HEK293 (cell line): Measurements from ENCODE around the gene CYP26B1.

Experiments used
- CTCF ChIA-PET: fragments of 350-600 bp; formaldehyde crosslinking; extraction: SDS; loops from one replicate; lab custom pipeline; 2021; ENCODE audit warnings: antibody characterized with exemption; lab: Yijun Ruan, JAX
- POLR2A ChIA-PET: fragments of 300-600 bp; formaldehyde crosslinking; extraction: SDS; loops from one replicate; lab custom pipeline; 2020; ENCODE audit warnings: antibody characterized with exemption, inconsistent platforms; lab: Yijun Ruan, JAX
- H3K27ac ChIP-seq: fragments of 200-500 bp; sonication (Bioruptor generic); 2 replicates; pipeline ENCODE4 v1.5.1; 2014; ENCODE audit warnings: low read depth, low read length, control low read depth, inconsistent platforms; ENCODE audit errors: extremely low read depth
- H3K36me3 ChIP-seq, 2 experiments: fragments of 200-500 bp in 1 of 2; sonication (Bioruptor generic) in 1 of 2; 1 replicate in 1 of 2; 2 replicates in 1 of 2; pipeline ENCODE4 v1.5.1; 2014 to 2017; ENCODE audit warnings: inconsistent platforms in 2 of 2, low read length in 2 of 2; ENCODE audit not compliant: control insufficient read depth in 2 of 2, insufficient read depth in 1 of 2
- H3K4me1 ChIP-seq: fragments of 200-500 bp; sonication (Bioruptor generic); 2 replicates; pipeline ENCODE4 v1.5.1; 2014; ENCODE audit warnings: mild to moderate bottlenecking, low read length, inconsistent platforms; ENCODE audit not compliant: control insufficient read depth, insufficient read depth
- H3K4me3 ChIP-seq: 2 replicates; pipeline ENCODE4 v1.5.1; 2011; ENCODE audit warnings: low read depth, mild to moderate bottlenecking, control low read depth, low read length, moderate library complexity
- H3K9me3 ChIP-seq: fragments of 200-500 bp; sonication (Bioruptor generic); 2 replicates; pipeline ENCODE4 v1.5.1; 2014; ENCODE audit warnings: low read depth, low read length, inconsistent platforms; ENCODE audit not compliant: control insufficient read depth, insufficient read depth
- GFI1B ChIP-seq: fragments of 450-650 bp; formaldehyde crosslinking; IDR thresholded peaks from 2 replicates; pipeline ENCODE4 v1.5.1; 2016; ENCODE audit warnings: missing biosample characterization, missing genetic modification characterization
- GLIS2 ChIP-seq: fragments of 450-650 bp; formaldehyde crosslinking; IDR thresholded peaks from 2 replicates; pipeline ENCODE4 v1.5.1; 2016; ENCODE audit warnings: missing biosample characterization, missing genetic modification characterization
- MYNN ChIP-seq: fragments of 450-650 bp; formaldehyde crosslinking; IDR thresholded peaks from 2 replicates; pipeline ENCODE4 v1.5.1; 2016; ENCODE audit warnings: missing biosample characterization, missing genetic modification characterization, borderline replicate concordance
- SALL2 ChIP-seq: fragments of 450-650 bp; formaldehyde crosslinking; IDR thresholded peaks from 2 replicates; pipeline ENCODE4 v1.5.0; 2017; ENCODE audit warnings: missing biosample characterization, mild to moderate bottlenecking, missing genetic modification characterization, borderline replicate concordance
- SP3 ChIP-seq: fragments of 450-650 bp; formaldehyde crosslinking; IDR thresholded peaks from 2 replicates; pipeline ENCODE4 v1.5.1; 2016; ENCODE audit warnings: missing biosample characterization, missing genetic modification characterization
- SP7 ChIP-seq: fragments of 450-650 bp; formaldehyde crosslinking; IDR thresholded peaks from 2 replicates; pipeline ENCODE4 v1.5.1; 2016; ENCODE audit warnings: missing biosample characterization, missing genetic modification characterization
- YY2 ChIP-seq: fragments of 450-650 bp; formaldehyde crosslinking; IDR thresholded peaks from 2 replicates; pipeline ENCODE4 v1.5.1; 2016; ENCODE audit warnings: missing biosample characterization, missing genetic modification characterization
- ZBTB20 ChIP-seq: fragments of 450-650 bp; formaldehyde crosslinking; IDR thresholded peaks from 2 replicates; pipeline ENCODE4 v1.5.1; 2016; ENCODE audit warnings: missing biosample characterization, missing genetic modification characterization
- ZBTB48 ChIP-seq: fragments of 450-650 bp; formaldehyde crosslinking; IDR thresholded peaks from 2 replicates; pipeline ENCODE4 v1.5.1; 2016; ENCODE audit warnings: missing biosample characterization, missing genetic modification characterization
- ZFP41 ChIP-seq: fragments of 450-650 bp; formaldehyde crosslinking; IDR thresholded peaks from 2 replicates; pipeline ENCODE4 v1.5.1; 2016; ENCODE audit warnings: missing biosample characterization, missing genetic modification characterization, borderline replicate concordance
- ZNF2 ChIP-seq: fragments of 450-650 bp; formaldehyde crosslinking; IDR thresholded peaks from 2 replicates; pipeline ENCODE4 v1.5.1; 2016; ENCODE audit warnings: missing biosample characterization, missing genetic modification characterization
- ZNF214 ChIP-seq: fragments of 450-650 bp; formaldehyde crosslinking; IDR thresholded peaks from 2 replicates; pipeline ENCODE4 v1.5.1; 2017; ENCODE audit warnings: missing biosample characterization, mild to moderate bottlenecking, missing genetic modification characterization, borderline replicate concordance
- ZNF350 ChIP-seq: fragments of 450-650 bp; formaldehyde crosslinking; IDR thresholded peaks from 2 replicates; pipeline ENCODE4 v1.5.0; 2017; ENCODE audit warnings: missing biosample characterization, mild to moderate bottlenecking, missing genetic modification characterization
- ZNF394 ChIP-seq: fragments of 450-650 bp; formaldehyde crosslinking; IDR thresholded peaks from 2 replicates; pipeline ENCODE4 v1.5.1; 2016; ENCODE audit warnings: missing biosample characterization, missing genetic modification characterization, mild to moderate bottlenecking, moderate library complexity, borderline replicate concordance
- ZNF514 ChIP-seq: fragments of 450-650 bp; formaldehyde crosslinking; IDR thresholded peaks from 2 replicates; pipeline ENCODE4 v1.5.1; 2016; ENCODE audit warnings: missing biosample characterization, missing genetic modification characterization
- ZNF596 ChIP-seq: fragments of 450-650 bp; IDR thresholded peaks from 2 replicates; pipeline ENCODE4 v1.5.0; 2018; ENCODE audit warnings: missing biosample characterization, mild to moderate bottlenecking, missing genetic modification characterization, moderate library complexity
- ZNF658 ChIP-seq: fragments of 450-650 bp; formaldehyde crosslinking; IDR thresholded peaks from 2 replicates; pipeline ENCODE4; 2016; ENCODE audit warnings: missing biosample characterization, missing genetic modification characterization
- ZXDB ChIP-seq: fragments of 450-650 bp; formaldehyde crosslinking; IDR thresholded peaks from 2 replicates; pipeline ENCODE4 v1.5.1; 2016; ENCODE audit warnings: missing biosample characterization, missing genetic modification characterization
- TF ChIP-seq, protein P1 (sequence below): fragments of 450-650 bp; formaldehyde crosslinking; IDR thresholded peaks from 2 replicates; pipeline ENCODE4 v1.5.1; 2017; ENCODE audit warnings: missing biosample characterization, missing genetic modification characterization
- TF ChIP-seq, protein P2 (sequence below): fragments of 450-650 bp; formaldehyde crosslinking; IDR thresholded peaks from 2 replicates; pipeline ENCODE4 v1.5.1; 2017; ENCODE audit warnings: missing biosample characterization, missing genetic modification characterization
- TF ChIP-seq, protein P3 (sequence below): fragments of 450-650 bp; formaldehyde crosslinking; conservative IDR thresholded peaks from 2 replicates; pipeline ENCODE4 v1.5.1; 2016; ENCODE audit warnings: low read depth, missing biosample characterization, missing genetic modification characterization
- TF ChIP-seq, protein P4 (sequence below): fragments of 450-650 bp; formaldehyde crosslinking; IDR thresholded peaks from 2 replicates; pipeline ENCODE4 v1.5.1; 2016; ENCODE audit warnings: missing biosample characterization, missing genetic modification characterization
- TF ChIP-seq, protein P5 (sequence below): fragments of 450-650 bp; formaldehyde crosslinking; IDR thresholded peaks from 2 replicates; pipeline ENCODE4 v1.5.1; 2016; ENCODE audit warnings: missing biosample characterization, missing genetic modification characterization
- TF ChIP-seq, protein P6 (sequence below): fragments of 450-650 bp; formaldehyde crosslinking; optimal IDR thresholded peaks from 2 replicates; pipeline ENCODE3; 2016; ENCODE audit warnings: missing biosample characterization, mild to moderate bottlenecking, missing genetic modification characterization

The CYP26B1 gene

DNA sequence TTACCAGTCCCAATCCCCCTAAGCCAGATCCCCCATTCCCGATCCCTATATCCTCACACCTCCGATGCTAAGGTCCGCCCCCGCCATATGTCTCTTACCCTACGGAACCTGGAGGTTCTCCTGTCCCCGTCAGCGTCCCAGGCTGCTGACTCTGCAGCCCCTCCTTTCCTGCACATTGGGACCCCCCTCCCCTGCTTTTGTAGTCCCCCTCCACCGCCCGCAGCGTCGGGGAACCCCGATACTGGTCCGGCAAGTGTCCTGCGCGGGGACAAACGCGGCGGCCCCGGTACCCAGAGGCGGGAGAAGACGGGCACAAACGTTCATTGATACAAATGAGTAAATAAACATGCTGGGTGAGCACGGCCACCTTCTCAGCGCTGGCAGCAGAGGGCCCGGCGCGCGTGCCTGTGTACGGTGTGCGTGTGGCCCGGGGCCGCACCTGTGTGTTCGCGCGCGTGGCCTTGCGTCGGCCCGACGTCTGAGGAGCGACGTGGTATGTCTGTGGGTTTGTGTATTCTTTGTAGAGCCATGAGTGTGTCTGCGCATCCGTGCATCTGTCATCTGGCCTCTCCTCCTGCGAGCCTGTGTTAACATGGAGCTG lies 2.0 kb upstream of the CYP26B1 start:
- Histone ChIP-seq H3K9me3 (no peaks in the 10 kb centered on the region), H3K4me1 (peaks cover 11% of the 10 kb centered on the region), H3K36me3 (no peaks in the 10 kb centered on the region), H3K27ac (no peak overlapping the region; the same call in 1 of the 2 replicates), H3K4me3 (peak overlapping the region; percentile 30)
- CTCF ChIA-PET = interaction anchor here (0.6 to 6.4 kb wide), 52 partner anchors 12 to 714 kb away, joined by 3 to 103 read pairs (median 3); no protein-coding TSS in a partner anchor
- TF ChIP-seq SALL2 (tag by site-specific recombination) = no peak
- TF ChIP-seq, protein P1, sequence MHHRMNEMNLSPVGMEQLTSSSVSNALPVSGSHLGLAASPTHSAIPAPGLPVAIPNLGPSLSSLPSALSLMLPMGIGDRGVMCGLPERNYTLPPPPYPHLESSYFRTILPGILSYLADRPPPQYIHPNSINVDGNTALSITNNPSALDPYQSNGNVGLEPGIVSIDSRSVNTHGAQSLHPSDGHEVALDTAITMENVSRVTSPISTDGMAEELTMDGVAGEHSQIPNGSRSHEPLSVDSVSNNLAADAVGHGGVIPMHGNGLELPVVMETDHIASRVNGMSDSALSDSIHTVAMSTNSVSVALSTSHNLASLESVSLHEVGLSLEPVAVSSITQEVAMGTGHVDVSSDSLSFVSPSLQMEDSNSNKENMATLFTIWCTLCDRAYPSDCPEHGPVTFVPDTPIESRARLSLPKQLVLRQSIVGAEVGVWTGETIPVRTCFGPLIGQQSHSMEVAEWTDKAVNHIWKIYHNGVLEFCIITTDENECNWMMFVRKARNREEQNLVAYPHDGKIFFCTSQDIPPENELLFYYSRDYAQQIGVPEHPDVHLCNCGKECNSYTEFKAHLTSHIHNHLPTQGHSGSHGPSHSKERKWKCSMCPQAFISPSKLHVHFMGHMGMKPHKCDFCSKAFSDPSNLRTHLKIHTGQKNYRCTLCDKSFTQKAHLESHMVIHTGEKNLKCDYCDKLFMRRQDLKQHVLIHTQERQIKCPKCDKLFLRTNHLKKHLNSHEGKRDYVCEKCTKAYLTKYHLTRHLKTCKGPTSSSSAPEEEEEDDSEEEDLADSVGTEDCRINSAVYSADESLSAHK (tag by site-specific recombination) = 0 out of 2 replicates have a peak, but pooled peaks have one; percentile 9
- 0 out of 2 replicates have a peak, but pooled peaks have one; percentile 8 for TF ChIP-seq SP7 (tag by site-specific recombination)
- no peak for TF ChIP-seq ZNF394 (tag by site-specific recombination)
- TF ChIP-seq, protein P2, sequence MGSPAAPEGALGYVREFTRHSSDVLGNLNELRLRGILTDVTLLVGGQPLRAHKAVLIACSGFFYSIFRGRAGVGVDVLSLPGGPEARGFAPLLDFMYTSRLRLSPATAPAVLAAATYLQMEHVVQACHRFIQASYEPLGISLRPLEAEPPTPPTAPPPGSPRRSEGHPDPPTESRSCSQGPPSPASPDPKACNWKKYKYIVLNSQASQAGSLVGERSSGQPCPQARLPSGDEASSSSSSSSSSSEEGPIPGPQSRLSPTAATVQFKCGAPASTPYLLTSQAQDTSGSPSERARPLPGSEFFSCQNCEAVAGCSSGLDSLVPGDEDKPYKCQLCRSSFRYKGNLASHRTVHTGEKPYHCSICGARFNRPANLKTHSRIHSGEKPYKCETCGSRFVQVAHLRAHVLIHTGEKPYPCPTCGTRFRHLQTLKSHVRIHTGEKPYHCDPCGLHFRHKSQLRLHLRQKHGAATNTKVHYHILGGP (tag by site-specific recombination) = no peak
- no peak for TF ChIP-seq ZNF596
- no peak for TF ChIP-seq GFI1B (tag by site-specific recombination)
- TF ChIP-seq ZFP41 (tag by site-specific recombination) = no peak
- TF ChIP-seq, protein P3, sequence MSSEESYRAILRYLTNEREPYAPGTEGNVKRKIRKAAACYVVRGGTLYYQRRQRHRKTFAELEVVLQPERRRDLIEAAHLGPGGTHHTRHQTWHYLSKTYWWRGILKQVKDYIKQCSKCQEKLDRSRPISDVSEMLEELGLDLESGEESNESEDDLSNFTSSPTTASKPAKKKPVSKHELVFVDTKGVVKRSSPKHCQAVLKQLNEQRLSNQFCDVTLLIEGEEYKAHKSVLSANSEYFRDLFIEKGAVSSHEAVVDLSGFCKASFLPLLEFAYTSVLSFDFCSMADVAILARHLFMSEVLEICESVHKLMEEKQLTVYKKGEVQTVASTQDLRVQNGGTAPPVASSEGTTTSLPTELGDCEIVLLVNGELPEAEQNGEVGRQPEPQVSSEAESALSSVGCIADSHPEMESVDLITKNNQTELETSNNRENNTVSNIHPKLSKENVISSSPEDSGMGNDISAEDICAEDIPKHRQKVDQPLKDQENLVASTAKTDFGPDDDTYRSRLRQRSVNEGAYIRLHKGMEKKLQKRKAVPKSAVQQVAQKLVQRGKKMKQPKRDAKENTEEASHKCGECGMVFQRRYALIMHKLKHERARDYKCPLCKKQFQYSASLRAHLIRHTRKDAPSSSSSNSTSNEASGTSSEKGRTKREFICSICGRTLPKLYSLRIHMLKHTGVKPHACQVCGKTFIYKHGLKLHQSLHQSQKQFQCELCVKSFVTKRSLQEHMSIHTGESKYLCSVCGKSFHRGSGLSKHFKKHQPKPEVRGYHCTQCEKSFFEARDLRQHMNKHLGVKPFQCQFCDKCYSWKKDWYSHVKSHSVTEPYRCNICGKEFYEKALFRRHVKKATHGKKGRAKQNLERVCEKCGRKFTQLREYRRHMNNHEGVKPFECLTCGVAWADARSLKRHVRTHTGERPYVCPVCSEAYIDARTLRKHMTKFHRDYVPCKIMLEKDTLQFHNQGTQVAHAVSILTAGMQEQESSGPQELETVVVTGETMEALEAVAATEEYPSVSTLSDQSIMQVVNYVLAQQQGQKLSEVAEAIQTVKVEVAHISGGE = no peak
- 0 out of 2 replicates have a peak, but pooled peaks have one; percentile 1 for TF ChIP-seq SP3 (tag by site-specific recombination)
- no peak for TF ChIP-seq GLIS2
- no peak for TF ChIP-seq ZNF658 (tag by site-specific recombination)
- no peak for TF ChIP-seq ZNF214
- TF ChIP-seq ZXDB (tag by site-specific recombination) = no peak
- TF ChIP-seq, protein P4, sequence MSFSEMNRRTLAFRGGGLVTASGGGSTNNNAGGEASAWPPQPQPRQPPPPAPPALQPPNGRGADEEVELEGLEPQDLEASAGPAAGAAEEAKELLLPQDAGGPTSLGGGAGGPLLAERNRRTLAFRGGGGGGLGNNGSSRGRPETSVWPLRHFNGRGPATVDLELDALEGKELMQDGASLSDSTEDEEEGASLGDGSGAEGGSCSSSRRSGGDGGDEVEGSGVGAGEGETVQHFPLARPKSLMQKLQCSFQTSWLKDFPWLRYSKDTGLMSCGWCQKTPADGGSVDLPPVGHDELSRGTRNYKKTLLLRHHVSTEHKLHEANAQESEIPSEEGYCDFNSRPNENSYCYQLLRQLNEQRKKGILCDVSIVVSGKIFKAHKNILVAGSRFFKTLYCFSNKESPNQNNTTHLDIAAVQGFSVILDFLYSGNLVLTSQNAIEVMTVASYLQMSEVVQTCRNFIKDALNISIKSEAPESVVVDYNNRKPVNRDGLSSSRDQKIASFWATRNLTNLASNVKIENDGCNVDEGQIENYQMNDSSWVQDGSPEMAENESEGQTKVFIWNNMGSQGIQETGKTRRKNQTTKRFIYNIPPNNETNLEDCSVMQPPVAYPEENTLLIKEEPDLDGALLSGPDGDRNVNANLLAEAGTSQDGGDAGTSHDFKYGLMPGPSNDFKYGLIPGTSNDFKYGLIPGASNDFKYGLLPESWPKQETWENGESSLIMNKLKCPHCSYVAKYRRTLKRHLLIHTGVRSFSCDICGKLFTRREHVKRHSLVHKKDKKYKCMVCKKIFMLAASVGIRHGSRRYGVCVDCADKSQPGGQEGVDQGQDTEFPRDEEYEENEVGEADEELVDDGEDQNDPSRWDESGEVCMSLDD (tag by site-specific recombination) = no peak; the same call in 1 of the 2 replicates
- TF ChIP-seq ZNF350 (tag by site-specific recombination) = no peak
- no peak for TF ChIP-seq ZNF2
- TF ChIP-seq ZBTB20 (tag by site-specific recombination) = peak; percentile 23; the same call in 1 of the 2 replicates
- TF ChIP-seq, protein P5, sequence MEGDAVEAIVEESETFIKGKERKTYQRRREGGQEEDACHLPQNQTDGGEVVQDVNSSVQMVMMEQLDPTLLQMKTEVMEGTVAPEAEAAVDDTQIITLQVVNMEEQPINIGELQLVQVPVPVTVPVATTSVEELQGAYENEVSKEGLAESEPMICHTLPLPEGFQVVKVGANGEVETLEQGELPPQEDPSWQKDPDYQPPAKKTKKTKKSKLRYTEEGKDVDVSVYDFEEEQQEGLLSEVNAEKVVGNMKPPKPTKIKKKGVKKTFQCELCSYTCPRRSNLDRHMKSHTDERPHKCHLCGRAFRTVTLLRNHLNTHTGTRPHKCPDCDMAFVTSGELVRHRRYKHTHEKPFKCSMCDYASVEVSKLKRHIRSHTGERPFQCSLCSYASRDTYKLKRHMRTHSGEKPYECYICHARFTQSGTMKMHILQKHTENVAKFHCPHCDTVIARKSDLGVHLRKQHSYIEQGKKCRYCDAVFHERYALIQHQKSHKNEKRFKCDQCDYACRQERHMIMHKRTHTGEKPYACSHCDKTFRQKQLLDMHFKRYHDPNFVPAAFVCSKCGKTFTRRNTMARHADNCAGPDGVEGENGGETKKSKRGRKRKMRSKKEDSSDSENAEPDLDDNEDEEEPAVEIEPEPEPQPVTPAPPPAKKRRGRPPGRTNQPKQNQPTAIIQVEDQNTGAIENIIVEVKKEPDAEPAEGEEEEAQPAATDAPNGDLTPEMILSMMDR (tag by site-specific recombination) = no peak; the same call in 1 of the 2 replicates
- no peak for TF ChIP-seq MYNN (tag by site-specific recombination)
- 0 out of 2 replicates have a peak, but pooled peaks have one; percentile 38 for TF ChIP-seq YY2
- TF ChIP-seq, protein P6, sequence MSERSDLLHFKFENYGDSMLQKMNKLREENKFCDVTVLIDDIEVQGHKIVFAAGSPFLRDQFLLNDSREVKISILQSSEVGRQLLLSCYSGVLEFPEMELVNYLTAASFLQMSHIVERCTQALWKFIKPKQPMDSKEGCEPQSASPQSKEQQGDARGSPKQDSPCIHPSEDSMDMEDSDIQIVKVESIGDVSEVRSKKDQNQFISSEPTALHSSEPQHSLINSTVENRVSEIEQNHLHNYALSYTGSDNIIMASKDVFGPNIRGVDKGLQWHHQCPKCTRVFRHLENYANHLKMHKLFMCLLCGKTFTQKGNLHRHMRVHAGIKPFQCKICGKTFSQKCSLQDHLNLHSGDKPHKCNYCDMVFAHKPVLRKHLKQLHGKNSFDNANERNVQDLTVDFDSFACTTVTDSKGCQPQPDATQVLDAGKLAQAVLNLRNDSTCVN (tag by site-specific recombination) = peak; percentile 54
- TF ChIP-seq ZNF514 (tag by site-specific recombination) = no peak
- TF ChIP-seq ZBTB48 (tag by site-specific recombination) = 0 out of 2 replicates have a peak, but pooled peaks have one; percentile 1
- POLR2A ChIA-PET = interaction anchor here (1.3 to 1.7 kb wide), 2 partner anchors 12 to 34 kb away, joined by 3 to 5 read pairs; no protein-coding TSS in a partner anchor
